SK-N-SH (cell line): ENCODE results near the gene KCNN3. TPM values are rescaled to one million over a fixed set of nuclear protein-coding genes. Genes with fewer than 3 reads are reported as not detected.

Source experiments
- CTCF ChIA-PET: fragments of 300-600, 350-600 bp; formaldehyde crosslinking; extraction: SDS; loops from one replicate; lab custom pipeline; 2021; lab: Yijun Ruan, JAX
- POLR2A ChIA-PET: fragments of 350-600 bp; sonication (Branson Sonifier 250); formaldehyde crosslinking; extraction: SDS; loops from one replicate; lab custom pipeline; 2020; ENCODE audit warnings: antibody characterized with exemption, inconsistent platforms; lab: Yijun Ruan, JAX
- DNase-seq: peaks from one replicate; pipeline ENCODE4 v3.0.0; 2012
- H2AFZ ChIP-seq: fragments of 200-600 bp; sonication (generic); 2 replicates; pipeline ENCODE4 v1.8.1; 2016; ENCODE audit warnings: antibody characterized with exemption, mild to moderate bottlenecking, low read depth
- H3F3A ChIP-seq: fragments of 200-600 bp; sonication (generic); replicated peaks from 2 replicates; pipeline ENCODE3; 2016; ENCODE audit warnings: antibody characterized with exemption, mild to moderate bottlenecking; ENCODE audit not compliant: insufficient read depth
- H3K27ac ChIP-seq, 2 experiments: fragments of 200-500 bp in 1 of 2; fragments of 200-600 bp in 1 of 2; sonication (Bioruptor generic) in 1 of 2; sonication (generic), shearing (Covaris generic) in 1 of 2; 2 replicates each; pipeline versions ENCODE4 v1.5.1 to v1.6.1; 2014 to 2016; ENCODE audit warnings: low read depth in 2 of 2, inconsistent platforms in 1 of 2, low read length in 1 of 2, mild to moderate bottlenecking in 1 of 2, mixed read lengths in 1 of 2
- H3K27me3 ChIP-seq: fragments of 200-600 bp; sonication (generic), shearing (Covaris generic); 2 replicates; pipeline ENCODE4 v1.6.1; 2016; ENCODE audit warnings: mixed run types; ENCODE audit not compliant: insufficient read depth
- H3K36me3 ChIP-seq, 2 experiments: fragments of 200-500 bp in 1 of 2; fragments of 200-600 bp in 1 of 2; sonication (Bioruptor generic) in 1 of 2; sonication (generic) in 1 of 2; replicated peaks in 1 of 2; 2 replicates each; pipeline versions ENCODE3 to v1.5.1; 2014 to 2016; ENCODE audit warnings: low read length in 1 of 2, mild to moderate bottlenecking in 1 of 2; ENCODE audit not compliant: insufficient read depth in 2 of 2, control insufficient read depth in 1 of 2
- H3K4me1 ChIP-seq, 2 experiments: fragments of 200-500 bp in 1 of 2; fragments of 200-600 bp in 1 of 2; sonication (Bioruptor generic) in 1 of 2; sonication (generic), shearing (Covaris generic) in 1 of 2; 2 replicates each; pipeline versions ENCODE4 v1.5.1 to v1.6.1; 2014 to 2016; ENCODE audit warnings: low read depth in 1 of 2, low read length in 1 of 2, mixed run types in 1 of 2; ENCODE audit not compliant: insufficient read depth in 2 of 2, control insufficient read depth in 1 of 2
- H3K4me2 ChIP-seq: fragments of 200-600 bp; sonication (generic), shearing (Covaris generic); 2 replicates; pipeline ENCODE4 v1.6.1; 2017; ENCODE audit warnings: mixed run types
- H3K4me3 ChIP-seq, 2 experiments: fragments of 200-500 bp in 1 of 2; fragments of 200-600 bp in 1 of 2; sonication (Bioruptor generic) in 1 of 2; sonication (generic), shearing (Covaris generic) in 1 of 2; 2 replicates each; pipeline versions ENCODE4 v1.5.1 to v1.8.1; 2014 to 2016; ENCODE audit warnings: low read depth in 2 of 2, inconsistent platforms in 1 of 2, low read length in 1 of 2, mild to moderate bottlenecking in 1 of 2, mixed read lengths in 1 of 2, moderate library complexity in 1 of 2
- H3K79me2 ChIP-seq: fragments of 200-600 bp; sonication (generic); 2 replicates; pipeline ENCODE4 v1.8.1; 2017; ENCODE audit warnings: mild to moderate bottlenecking; ENCODE audit not compliant: insufficient read depth
- H3K9ac ChIP-seq: fragments of 200-600 bp; sonication (generic); 2 replicates; pipeline ENCODE4 v1.6.1; 2017; ENCODE audit warnings: mixed run types
- H3K9me2 ChIP-seq: fragments of 200-600 bp; sonication (generic); 2 replicates; pipeline ENCODE4 v1.6.1; 2017; ENCODE audit warnings: mixed run types
- H3K9me3 ChIP-seq: fragments of 200-600 bp; sonication (generic); 2 replicates; pipeline ENCODE4 v1.6.1; 2017; ENCODE audit warnings: mixed run types, mild to moderate bottlenecking, moderate library complexity
- H4K20me1 ChIP-seq: fragments of 200-600 bp; sonication (generic); 2 replicates; pipeline ENCODE4 v1.6.1; 2017; ENCODE audit warnings: mild to moderate bottlenecking, mixed run types; ENCODE audit not compliant: insufficient read depth
- ELF1 ChIP-seq: IDR thresholded peaks from 2 replicates; pipeline ENCODE4 v1.4.0; 2012
- GABPA ChIP-seq: IDR thresholded peaks from 2 replicates; pipeline ENCODE4 v1.4.0; 2012; ENCODE audit warnings: low read depth, mild to moderate bottlenecking
- NFIC ChIP-seq: IDR thresholded peaks from 2 replicates; pipeline ENCODE4 v1.4.0; 2012; ENCODE audit warnings: borderline replicate concordance
- POLR2AphosphoS5 ChIP-seq: IDR thresholded peaks from 2 replicates; pipeline ENCODE4 v1.6.1; 2012; ENCODE audit warnings: low read depth, low read length
- SIN3A ChIP-seq: IDR thresholded peaks from 2 replicates; pipeline ENCODE4 v1.6.1; 2012; ENCODE audit warnings: low read depth, mild to moderate bottlenecking, low read length, moderate library complexity, borderline replicate concordance
- TAF1 ChIP-seq: IDR thresholded peaks from 2 replicates; pipeline ENCODE4 v1.6.1; 2012; ENCODE audit warnings: low read depth, mild to moderate bottlenecking, low read length, moderate library complexity, borderline replicate concordance
- USF2 ChIP-seq: fragments of 150-350 bp; IDR thresholded peaks from 2 replicates; pipeline ENCODE4 v1.6.1; 2017; ENCODE audit warnings: antibody characterized with exemption, low read length, low read depth, borderline replicate concordance
- YY1 ChIP-seq: IDR thresholded peaks from 2 replicates; pipeline ENCODE4 v1.4.0; 2012; ENCODE audit warnings: low read depth, mild to moderate bottlenecking
- ZBTB33 ChIP-seq: IDR thresholded peaks from 2 replicates; pipeline ENCODE4 v1.4.0; 2012; ENCODE audit warnings: low read depth, borderline replicate concordance
- WGBS: methylation state at CpG from one replicate; pipeline ENCODE4 v1.1.6; 2017; ENCODE audit warnings: low lambda C conversion rate; 5-methylcytosine and 5-hydroxymethylcytosine counted together
- polyA plus RNA-seq, 3 experiments: library from polyadenylated mRNA; depleted of rRNA; stranded (reverse); fragments of >200 nt; gene quantifications; 2 replicates each; pipeline ENCODE4 v1.2.3, GENCODE V29; 2012

Gene KCNN3
- polyA plus RNA-seq, 1 of the 3 experiments (the other 2 are of a cell fraction) = 0.16 TPM

- Histone ChIP-seq H3K9ac (no peak overlapping the region), H3F3A (peaks cover 4% of the 10 kb centered on the region), H3K36me3 (no peaks in the 10 kb centered on the region), H2AFZ (no peak overlapping the region), H3K9me3 (no peaks in the 10 kb centered on the region), H3K79me2 (no peaks in the 10 kb centered on the region), H3K4me1 (peaks cover 14 to 41% of the 10 kb centered on the region in 2 experiments), H3K4me3 (no peak overlapping the region), H3K9me2 (no peaks in the 10 kb centered on the region), H4K20me1 (no peaks in the 10 kb centered on the region), H3K4me2 (no peak overlapping the region), H3K27ac (no peak overlapping the region), H3K27me3 (peaks cover 8% of the 10 kb centered on the region; the same call in 1 of the 2 replicates)
- DNase-seq = no peak
- 82% methylated on average over 4 of the region's 5 CpGs for WGBS
- TF ChIP-seq SIN3A (no peak), USF2 (no peak), GABPA (no peak), ZBTB33 (no peak), TAF1 (no peak), YY1 (no peak), NFIC (no peak)
- ChIA-PET POLR2A (interaction anchor here (0.7 kb wide), 1 partner anchor 200 kb away, joined by 3 read pairs; no protein-coding TSS in a partner anchor), CTCF (interaction anchor here (0.6 to 6.2 kb wide), 12 partner anchors 8 to 560 kb away, joined by 3 to 58 read pairs (median 5); no protein-coding TSS in a partner anchor)
Observed at GRCh38 chr1:154865442-154866256, 4.4 kb downstream of the KCNN3 start.

GRCh38 chr1:154864189-154864975 lies 5.7 kb downstream of the KCNN3 start:
- H3K9me2 ChIP-seq = no peaks in the 10 kb centered on the region
- H3K79me2 ChIP-seq = no peaks in the 10 kb centered on the region
- H3K4me2 ChIP-seq = no peak overlapping the region
- H3K9me3 ChIP-seq = no peaks in the 10 kb centered on the region
- H3K9ac ChIP-seq = no peak overlapping the region
- H3K4me1 ChIP-seq = peaks cover 8 to 36% of the 10 kb centered on the region in 2 experiments; a peak in 3 of 4 replicates
- POLR2A ChIA-PET = no interaction called here
- peaks cover 8% of the 10 kb centered on the region; the same call in 1 of the 2 replicates for H3K27me3 ChIP-seq
- H3K27ac ChIP-seq = no peak overlapping the region
- CTCF ChIA-PET = interaction anchor here (0.6 to 6.2 kb wide), 4 partner anchors 7 to 105 kb away, joined by 3 to 58 read pairs (median 23); no protein-coding TSS in a partner anchor
- no peak overlapping the region for H3K4me3 ChIP-seq
- TF ChIP-seq ELF1 = no peak
- no peak for TF ChIP-seq POLR2AphosphoS5
- DNase-seq = no peak
- no peaks in the 10 kb centered on the region for H4K20me1 ChIP-seq
- H3F3A ChIP-seq = peaks cover 4% of the 10 kb centered on the region
- H3K36me3 ChIP-seq = no peaks in the 10 kb centered on the region
- WGBS = 85% methylated on average over 7 of the region's 8 CpGs
- H2AFZ ChIP-seq = no peak overlapping the region
